Hepatocyte (in vitro differentiated cells): ENCODE data around the gene AURKB.

Experiments
- CTCF ChIP-seq: fragments of 200-600 bp; sonication (generic); IDR thresholded peaks from 2 replicates; pipeline ENCODE4 v1.5.1; 2016; ENCODE audit warnings: antibody characterized with exemption, mild to moderate bottlenecking; ENCODE audit not compliant: poor library complexity
- EZH2 ChIP-seq: fragments of 200-600 bp; sonication (generic); IDR thresholded peaks from 2 replicates; pipeline ENCODE4 v1.6.1; 2016; ENCODE audit warnings: antibody characterized with exemption, mild to moderate bottlenecking, borderline replicate concordance

GRCh38 chr17:8176998-8177731 lies 33.2 kb downstream of the AURKB start:
- no peak for TF ChIP-seq CTCF
- no peak for TF ChIP-seq EZH2
